Cortex of kidney (tissue), 1 donor: ENCODE results near the gene FN1.

Source experiments
- DNase-seq: peaks from one replicate; lab custom pipeline; 2025; lab: John Stamatoyannopoulos, UW

The FN1 gene

DNA sequence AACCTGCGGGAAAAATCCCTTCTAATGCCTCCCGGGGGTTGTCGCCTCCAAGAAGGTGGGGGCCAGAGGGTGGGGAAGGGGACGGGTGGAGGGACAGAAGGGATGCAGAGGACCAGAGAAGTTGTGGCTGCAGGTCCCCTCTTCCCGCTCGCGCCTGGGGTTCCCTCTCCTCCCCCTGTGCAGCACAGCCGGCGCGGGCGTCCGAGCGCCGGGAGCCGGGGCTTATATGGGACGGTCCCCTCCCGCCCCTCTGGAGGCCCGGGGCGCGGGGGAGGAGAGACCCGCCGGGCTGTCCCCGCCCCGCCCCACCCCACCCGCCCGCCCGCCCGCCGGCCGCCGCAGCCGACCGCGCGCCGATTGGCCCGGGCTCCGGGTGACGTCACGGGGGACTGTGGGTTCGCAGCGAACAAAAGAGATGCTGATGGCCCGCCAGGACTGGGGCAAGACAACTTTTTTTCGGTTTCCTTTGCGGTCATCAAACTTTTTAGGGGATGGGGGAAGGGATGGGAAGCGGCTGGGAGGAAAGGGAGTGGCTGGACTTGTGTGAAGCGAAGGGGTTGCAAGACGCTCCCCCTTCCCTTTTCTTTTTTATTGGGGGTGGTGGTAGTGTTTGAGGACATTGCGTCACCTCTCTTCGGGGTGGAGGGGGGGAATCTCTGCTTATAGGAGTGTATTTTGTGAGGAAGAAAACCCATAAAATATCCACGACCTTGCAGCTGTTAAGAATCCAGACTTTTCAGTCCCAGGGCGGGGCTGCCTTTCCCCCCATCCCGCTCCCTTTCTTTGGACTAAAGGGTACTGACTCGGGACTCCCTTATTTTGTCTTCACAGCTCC, at the start of gene FN1:
TSS of gene FN1 (minus strand) at position 199 of the 835 bp plus-strand sequence. CDS start 266 bp downstream, outside the sequence.
- DNase-seq, result no peak

- no peak for DNase-seq
Measured at GRCh38 chr2:215485032-215485431, 49.2 kb upstream of the FN1 start.

DNA sequence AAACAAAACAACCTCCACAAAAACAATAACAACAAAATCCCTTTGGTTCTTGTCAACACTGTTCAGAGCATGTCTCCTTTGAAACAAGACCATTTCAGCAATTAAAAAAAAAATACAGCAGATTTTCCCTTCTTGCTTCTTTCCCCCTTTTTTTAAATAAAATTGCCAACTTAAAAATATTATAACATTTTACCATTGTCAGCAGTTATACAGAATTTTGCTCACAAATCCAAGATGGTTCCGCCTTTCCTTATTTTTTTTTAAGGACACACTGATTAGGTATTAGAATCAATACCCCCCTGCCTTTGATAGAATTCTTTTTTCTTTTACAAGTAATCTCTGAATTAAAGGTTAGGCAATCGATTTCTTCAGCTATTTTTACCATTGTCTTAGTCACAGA, 48.7 kb upstream of the FN1 start:
- DNase-seq, result no peak

- DNase-seq, result no peak
Measured at GRCh38 chr2:215483431-215483830, 47.6 kb upstream of the FN1 start.

DNA sequence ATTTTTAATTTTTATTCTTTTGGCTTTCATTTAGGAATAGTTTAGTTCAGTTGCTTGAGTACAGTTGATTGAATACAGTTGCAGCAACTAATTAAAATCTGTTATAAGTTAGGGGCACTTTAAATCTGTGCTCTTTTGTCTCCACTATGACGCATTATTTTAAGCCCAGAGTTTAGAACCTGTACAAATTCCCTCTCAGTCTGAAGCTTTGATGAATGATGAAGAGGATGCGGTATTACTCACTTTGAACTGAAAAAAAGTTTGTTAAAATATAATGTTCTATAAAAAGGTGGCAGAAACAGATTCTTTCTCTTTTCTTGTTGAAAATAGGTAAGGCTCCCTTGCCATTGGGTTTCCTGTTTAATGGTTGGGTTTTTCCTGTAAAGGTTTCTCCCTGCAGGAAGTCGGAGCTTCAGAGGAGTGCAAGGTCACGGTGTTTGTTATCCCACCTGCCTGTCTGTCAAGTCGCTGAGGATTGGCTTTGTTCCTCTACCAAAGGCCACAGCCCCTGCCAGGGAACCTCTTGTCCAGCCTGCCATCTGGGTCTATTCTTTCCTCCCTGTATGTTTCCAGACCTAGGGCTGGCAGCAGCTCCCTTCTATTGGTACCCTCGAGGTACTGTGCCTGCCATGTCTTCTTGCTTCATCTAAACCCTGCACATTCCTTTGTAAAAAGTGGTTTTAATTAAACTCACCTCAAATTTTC, 43.8 kb upstream of the FN1 start:
- DNase-seq, result no peak

DNA sequence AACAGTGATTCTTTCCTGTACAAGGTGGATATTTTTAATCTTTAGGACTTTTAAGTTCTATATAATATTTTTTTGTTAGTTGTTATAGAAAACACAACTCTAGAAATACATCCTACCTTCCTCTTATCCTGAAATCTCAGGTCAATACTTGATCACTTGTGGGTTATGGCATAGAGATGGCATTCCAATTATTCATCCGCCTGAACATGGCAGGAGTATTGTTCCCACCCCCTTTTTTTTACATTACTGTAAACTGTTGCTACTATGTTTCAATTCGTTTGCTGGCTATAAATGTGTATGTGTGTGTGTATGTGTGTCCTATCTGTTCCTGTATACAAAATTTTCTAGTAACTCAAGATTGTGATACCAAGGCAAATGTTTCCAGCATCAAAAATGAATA, 43.3 kb upstream of the FN1 start:
- no peak for DNase-seq

- DNase-seq, result no peak
Measured at GRCh38 chr2:215476424-215476823, 40.6 kb upstream of the FN1 start.

GRCh38 chr2:215466097-215466909, 30.4 kb upstream of the FN1 start:
- DNase-seq, result no peak

DNA sequence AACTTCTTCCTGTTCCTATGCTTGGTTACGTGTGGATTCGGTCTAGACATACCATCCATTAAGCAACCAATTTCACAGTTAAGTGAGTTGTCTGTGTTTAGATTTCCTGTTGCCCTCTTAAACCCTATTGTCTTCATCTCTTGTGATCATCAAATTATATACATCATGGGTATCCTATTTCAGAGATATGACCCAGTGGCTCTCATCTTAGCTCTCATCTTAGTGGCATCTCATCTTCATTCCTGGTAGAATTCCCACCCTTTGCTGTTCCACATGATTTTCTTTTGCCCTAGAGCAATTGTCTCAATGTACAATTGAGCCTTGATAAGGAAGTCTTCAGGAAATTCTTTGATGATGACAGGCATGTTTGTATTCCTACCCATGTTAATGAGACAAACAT, 29.4 kb upstream of the FN1 start:
- no peak for DNase-seq

- no peak for DNase-seq
Measured at GRCh38 chr2:215461836-215462532, 26.1 kb upstream of the FN1 start.

DNA sequence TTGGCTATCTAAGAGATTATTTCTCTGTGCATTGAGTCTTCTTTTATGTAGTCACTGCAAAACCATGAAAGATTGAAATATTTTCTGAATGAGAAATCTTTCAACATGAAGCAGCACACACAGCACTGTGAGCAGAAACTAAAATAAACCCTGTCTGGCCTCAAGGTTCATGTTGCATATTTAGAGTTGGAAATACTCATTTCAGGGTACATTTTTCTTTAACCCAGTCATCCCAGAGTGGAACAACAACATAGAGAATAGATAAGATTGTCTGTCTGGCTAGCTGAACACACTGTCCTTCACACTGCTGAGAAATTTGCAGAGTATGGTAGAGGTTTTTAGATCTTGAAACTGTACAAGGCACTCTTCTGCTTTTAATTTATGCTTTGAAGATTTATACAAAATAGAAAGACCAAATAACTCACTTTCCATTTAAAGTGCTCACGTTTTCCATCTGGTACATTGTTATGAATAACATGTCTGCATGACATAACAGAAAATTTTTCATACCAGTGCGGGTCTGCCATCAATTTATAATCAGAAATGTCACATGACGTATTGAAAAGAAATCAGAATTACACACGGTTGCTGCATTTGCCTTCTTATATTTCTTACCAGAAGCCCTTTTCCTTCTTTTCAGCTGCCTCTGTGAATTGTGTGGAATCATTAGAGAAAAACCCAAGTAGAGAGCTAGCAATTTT, 25.0 kb upstream of the FN1 start:
- DNase-seq, result no peak

- no peak for DNase-seq
Measured at GRCh38 chr2:215455958-215456357, 20.1 kb upstream of the FN1 start.

GRCh38 chr2:215454519-215455246, 18.8 kb upstream of the FN1 start:
- no peak for DNase-seq

DNA sequence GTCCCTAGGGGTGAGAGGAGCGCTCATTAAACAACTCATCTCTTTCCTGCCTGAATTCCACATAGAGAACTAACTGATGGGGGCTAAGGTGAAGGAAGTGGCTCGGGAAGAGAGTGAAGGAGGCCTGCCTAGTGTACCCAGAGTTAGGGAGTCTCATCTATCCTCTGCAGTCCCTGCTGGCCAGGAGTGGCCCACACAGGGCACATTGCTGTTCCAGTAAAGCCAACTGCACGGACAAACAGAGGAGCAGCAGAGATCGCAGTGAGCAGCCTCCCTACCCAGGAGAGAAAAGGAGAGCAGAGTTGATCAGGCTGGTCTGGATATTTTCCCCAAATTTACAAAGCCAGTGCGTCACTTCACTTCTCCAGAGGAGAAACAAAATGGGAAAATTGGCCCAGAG, 16.9 kb upstream of the FN1 start:
- no peak for DNase-seq

- no peak for DNase-seq
Measured at GRCh38 chr2:215451012-215451756, 15.3 kb upstream of the FN1 start.

DNA sequence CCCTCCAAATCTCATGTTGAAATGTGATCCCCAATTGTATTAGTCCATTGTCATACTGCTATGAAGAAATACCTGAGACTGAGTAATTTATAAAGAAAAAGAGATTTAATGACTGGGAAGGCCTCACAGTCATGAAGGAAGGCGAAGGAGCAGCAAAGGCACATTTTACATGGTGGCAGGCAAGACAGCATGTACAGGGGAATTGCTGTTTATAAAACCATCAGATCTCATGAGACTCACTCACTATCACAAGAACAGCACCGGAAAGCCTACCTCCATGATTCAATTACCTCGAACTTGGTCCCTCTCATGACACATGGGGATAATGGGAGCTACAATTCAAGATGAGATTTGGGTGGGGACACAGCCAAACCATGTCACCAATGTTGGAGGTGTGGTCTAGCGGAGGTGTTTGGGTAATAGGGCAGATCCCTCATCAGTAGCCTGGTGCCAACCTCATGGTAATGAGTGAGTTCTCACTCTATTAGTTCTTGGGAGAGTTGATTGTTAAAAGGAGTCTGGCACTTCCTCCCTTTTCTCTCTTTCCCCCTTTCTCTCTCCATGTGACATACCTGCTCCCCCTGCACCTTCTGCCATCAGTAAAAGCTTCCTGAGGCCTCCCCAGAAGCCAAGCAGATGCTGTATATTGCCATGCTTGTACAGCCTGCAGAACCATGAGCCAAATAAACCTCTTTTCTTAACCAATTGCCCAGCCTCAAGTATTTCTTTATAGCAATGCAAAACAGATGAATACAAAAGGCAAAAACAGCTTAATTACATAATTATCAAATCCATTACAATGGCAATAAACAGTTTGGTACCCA, 14.5 kb upstream of the FN1 start:
- DNase-seq, result no peak

- DNase-seq, result no peak
Measured at GRCh38 chr2:215447673-215448081, 11.8 kb upstream of the FN1 start.

DNA sequence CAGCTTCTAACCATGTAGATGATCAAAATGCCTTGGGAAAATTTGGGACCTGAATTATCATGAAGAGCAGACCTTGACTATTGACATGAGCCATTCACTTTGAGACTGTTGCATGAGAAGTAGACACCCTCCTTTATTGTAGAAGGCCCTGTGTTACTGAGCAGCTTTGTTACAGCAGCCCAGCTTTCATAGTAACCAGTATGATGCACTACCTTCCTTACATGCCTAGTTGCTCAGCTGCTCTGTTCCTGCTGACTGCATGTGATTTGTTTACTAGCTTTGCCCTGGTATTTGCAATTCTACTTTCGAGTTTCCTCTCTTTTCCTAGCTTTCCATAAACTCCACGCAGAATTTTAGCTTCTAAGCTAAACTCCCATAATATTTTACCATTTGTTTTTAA, 11.2 kb upstream of the FN1 start:
- DNase-seq, result no peak

DNA sequence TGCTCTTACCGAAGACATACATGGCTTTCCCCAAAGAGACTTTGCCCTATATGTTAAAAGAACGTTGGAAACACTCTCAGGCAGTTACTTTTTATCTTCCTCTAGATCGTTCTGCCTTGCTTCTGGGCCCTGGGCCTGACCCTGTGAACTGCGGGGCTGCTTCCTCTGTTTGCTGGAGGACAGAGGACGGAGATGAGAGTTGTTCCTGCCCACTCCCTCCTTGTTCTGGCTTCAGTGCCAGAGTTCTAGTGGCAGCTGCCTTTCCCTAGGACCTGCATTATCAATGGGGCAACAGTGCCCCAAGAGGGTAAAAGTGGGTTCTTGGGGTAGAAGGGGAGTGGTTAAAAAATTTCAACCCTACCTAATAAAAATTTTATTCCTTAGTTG, 6.5 kb upstream of the FN1 start:
- no peak for DNase-seq
